Body of pancreas (tissue), 4 donors: ENCODE measurements around the gene TMEM201.

Experiments
- CTCF ChIP-seq, 7 experiments: fragments of 450-650 bp in 4 of 7; fragments of 200-600 bp in 3 of 7; sonication (generic) in 3 of 7; IDR thresholded peaks; one replicate each; pipeline ENCODE4 v1.5.1; 2016 to 2019; ENCODE audit warnings: antibody characterized with exemption in 7 of 7
- POLR2A ChIP-seq, 3 donors: fragments of 450-650 bp; IDR thresholded peaks; one replicate each; pipeline ENCODE4 v1.6.1; 2016; ENCODE audit warnings: antibody characterized with exemption in 3 of 3, mild to moderate bottlenecking in 2 of 3

DNA sequence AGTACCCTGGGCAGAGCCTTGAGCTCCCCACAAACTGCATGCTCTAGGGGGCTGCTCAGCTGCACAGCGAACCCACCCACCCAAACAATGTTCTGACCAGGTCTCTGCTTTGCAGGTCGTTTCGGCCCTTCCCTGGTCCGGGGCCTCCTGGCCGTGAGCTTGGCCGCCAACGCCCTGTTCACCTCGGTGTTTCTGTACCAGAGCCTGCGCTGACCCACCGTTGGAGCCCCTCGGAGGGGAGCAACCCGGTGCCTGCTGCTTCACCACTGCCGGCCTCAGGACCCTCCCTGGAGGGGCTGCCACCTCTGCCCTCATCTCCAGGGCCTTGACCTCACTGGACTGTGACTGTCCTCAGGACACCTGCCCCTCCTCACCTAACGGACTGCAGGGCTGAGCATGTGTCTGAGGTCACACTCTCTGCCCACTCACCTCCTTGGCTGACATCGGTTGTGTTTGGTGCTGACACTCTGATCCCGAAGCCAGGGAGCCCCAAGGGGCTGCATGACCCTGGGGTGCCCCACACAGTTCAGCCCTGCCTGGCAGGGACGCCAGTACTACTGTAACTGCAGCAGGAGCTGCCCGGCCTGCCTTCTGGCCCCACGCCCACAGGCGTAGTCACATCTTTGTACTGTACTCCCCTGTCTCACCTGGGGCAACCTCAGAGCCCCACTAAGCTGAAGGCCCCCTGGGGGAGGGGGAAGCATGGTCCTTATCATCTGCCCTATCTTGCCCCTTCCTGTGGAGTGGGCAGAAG is 24.3 kb downstream of the TMEM201 start:
- TF ChIP-seq CTCF (IDR thresholded peaks at IDR 0.05), result no peak
- TF ChIP-seq POLR2A (IDR thresholded peaks at IDR 0.05), result no peak
